Urothelium cell line (cell line): Measurements from ENCODE around the gene PDGFA.
A peak's percentile ranks its signal among the peaks of the same experiment; 100 is the strongest.
"Not testable (repeated sequence)": the region's sequence is repeated elsewhere in the genome, so short reads cannot be mapped to it uniquely, and the experiment has no call there.

Source experiments
- DNase-seq: peaks from one replicate; pipeline ENCODE4 v3.0.0; 2011; ENCODE audit warnings: low spot score, mixed read lengths
- FAIRE-seq: peaks from 2 replicates; lab custom pipeline; 2011; peaks lifted over from hg19 to GRCh38; lab: Jason Lieb, UNC

PDGFA gene

GRCh38 chr7:552868-553635 is 33.4 kb upstream of the PDGFA start:
- FAIRE-seq (peak; percentile 30), DNase-seq (no peak)

- DNase-seq, result not testable (repeated sequence)
- FAIRE-seq, result peak; percentile 90
These were observed 32.7 kb upstream of the PDGFA start for GRCh38 chr7:552151-552867.

GRCh38 chr7:551615-551970 is 31.9 kb upstream of the PDGFA start:
- FAIRE-seq, result peak; percentile 93
- DNase-seq, result not testable (repeated sequence)

- no peak for DNase-seq
- peak; percentile 56 for FAIRE-seq
These were observed 31.4 kb upstream of the PDGFA start for GRCh38 chr7:550881-551614.

- no peak for FAIRE-seq
- no peak for DNase-seq
These were observed 30.4 kb upstream of the PDGFA start for GRCh38 chr7:549891-550625.

GRCh38 chr7:549066-549890 is 29.6 kb upstream of the PDGFA start:
- no peak for FAIRE-seq
- DNase-seq, result no peak

GRCh38 chr7:548401-548800 is 28.8 kb upstream of the PDGFA start:
- peak; percentile 58 for FAIRE-seq
- DNase-seq, result no peak

- no peak for FAIRE-seq
- DNase-seq, result no peak
These were observed 25.8 kb upstream of the PDGFA start for GRCh38 chr7:545470-545869.

GRCh38 chr7:544338-545221 is 24.9 kb upstream of the PDGFA start:
- no peak for FAIRE-seq

GRCh38 chr7:543501-544337 is 24.1 kb upstream of the PDGFA start:
- FAIRE-seq, result peak; percentile 30
- DNase-seq, result no peak

More at GRCh38 chr7:544338-545221, 24.9 kb upstream of the PDGFA start:
- DNase-seq, result no peak

GRCh38 chr7:542713-543500 is 23.3 kb upstream of the PDGFA start:
- peak; percentile 82 for DNase-seq
- peak; percentile 95 for FAIRE-seq

GRCh38 chr7:542131-542712 is 22.6 kb upstream of the PDGFA start:
- DNase-seq (no peak), FAIRE-seq (peak; percentile 100)

- DNase-seq, result no peak
- no peak for FAIRE-seq
These were observed 22.0 kb upstream of the PDGFA start for GRCh38 chr7:541661-542060.

GRCh38 chr7:540997-541396 is 21.4 kb upstream of the PDGFA start:
- FAIRE-seq (peak; percentile 81), DNase-seq (no peak)

- FAIRE-seq, result peak; percentile 94
- DNase-seq, result no peak
These were observed 20.9 kb upstream of the PDGFA start for GRCh38 chr7:540579-540978.

GRCh38 chr7:539731-540411 is 20.2 kb upstream of the PDGFA start:
- DNase-seq, result peak; percentile 98
- FAIRE-seq, result peak; percentile 94
